Measurements from ENCODE around the gene GART. TPM values are rescaled to one million over a fixed set of nuclear protein-coding genes. Genes with fewer than 3 reads are reported as not detected.

The GART gene
- total RNA-seq, 1 experiment from 2014 or later, result 240 TPM

DNA sequence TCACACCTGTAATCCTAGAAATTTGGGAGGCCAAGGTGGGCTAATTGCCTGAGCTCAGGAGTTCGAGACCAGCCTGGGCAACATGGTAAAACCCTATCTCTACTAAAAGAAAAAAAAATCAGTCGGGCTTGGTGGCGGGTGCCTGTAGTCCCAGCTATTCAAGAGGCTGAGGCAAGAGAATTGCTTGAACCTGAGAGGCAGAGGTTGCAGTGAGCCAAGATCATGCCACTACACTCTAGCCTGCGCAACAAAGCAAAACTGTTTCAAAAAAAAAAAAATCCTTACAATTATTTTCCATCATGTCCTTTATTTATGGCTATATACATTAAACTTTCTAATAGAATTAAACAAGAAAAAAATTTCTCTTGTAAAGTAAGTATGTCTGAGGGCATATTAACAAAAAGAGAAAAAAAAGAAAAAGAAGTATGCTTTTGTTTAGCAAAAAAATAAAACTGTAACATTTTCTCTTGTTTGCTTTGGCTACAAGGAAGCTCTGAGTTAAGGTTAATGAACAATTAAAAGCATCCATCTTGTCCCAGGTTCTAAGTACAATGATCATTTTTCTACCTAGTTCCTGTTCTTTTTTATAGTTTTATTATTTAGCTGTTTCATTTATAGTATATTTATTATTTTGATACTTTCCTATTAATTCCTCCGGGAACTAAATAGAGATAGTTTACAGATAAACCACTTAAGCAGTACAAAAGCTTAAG is 80.2 kb downstream of the GART start:
- H3K36me3 Mint-ChIP-seq (ENCODE audit: insufficient read depth, unreplicated experiment), result peaks cover 27% of the 10 kb centered on the region
- H3K27me3 Mint-ChIP-seq (ENCODE audit: insufficient read depth, unreplicated experiment), result no peaks in the 10 kb centered on the region
- POLR2A ChIA-PET, result interaction anchor here (0.6 to 1.8 kb wide), 6 partner anchors 16 to 114 kb away, joined by 3 to 5 read pairs (median 4); partner anchors contain the start of gene TMEM50B
- BruUV-seq (replicated peaks), result no TSS peak
- H3K4me3 Mint-ChIP-seq (ENCODE audit: unreplicated experiment), result no peak overlapping the region
- CTCF ChIA-PET, result interaction anchor here (0.5 to 1.5 kb wide), 6 partner anchors 101 to 522 kb away, joined by 3 to 6 read pairs (median 4); no protein-coding TSS in a partner anchor
- no peak for DNase-seq (ENCODE audit: unreplicated experiment)
- intact Hi-C loops (cut with micrococcal nuclease), result no loop called here
- no peaks in the 10 kb centered on the region for H3K4me1 Mint-ChIP-seq (ENCODE audit: insufficient read depth, unreplicated experiment)
- H3K27ac Mint-ChIP-seq (ENCODE audit: low read depth, unreplicated experiment), result no peak overlapping the region
- no peaks in the 10 kb centered on the region for H3K9me3 Mint-ChIP-seq (ENCODE audit: unreplicated experiment)
- TF ChIP-seq, protein P1, sequence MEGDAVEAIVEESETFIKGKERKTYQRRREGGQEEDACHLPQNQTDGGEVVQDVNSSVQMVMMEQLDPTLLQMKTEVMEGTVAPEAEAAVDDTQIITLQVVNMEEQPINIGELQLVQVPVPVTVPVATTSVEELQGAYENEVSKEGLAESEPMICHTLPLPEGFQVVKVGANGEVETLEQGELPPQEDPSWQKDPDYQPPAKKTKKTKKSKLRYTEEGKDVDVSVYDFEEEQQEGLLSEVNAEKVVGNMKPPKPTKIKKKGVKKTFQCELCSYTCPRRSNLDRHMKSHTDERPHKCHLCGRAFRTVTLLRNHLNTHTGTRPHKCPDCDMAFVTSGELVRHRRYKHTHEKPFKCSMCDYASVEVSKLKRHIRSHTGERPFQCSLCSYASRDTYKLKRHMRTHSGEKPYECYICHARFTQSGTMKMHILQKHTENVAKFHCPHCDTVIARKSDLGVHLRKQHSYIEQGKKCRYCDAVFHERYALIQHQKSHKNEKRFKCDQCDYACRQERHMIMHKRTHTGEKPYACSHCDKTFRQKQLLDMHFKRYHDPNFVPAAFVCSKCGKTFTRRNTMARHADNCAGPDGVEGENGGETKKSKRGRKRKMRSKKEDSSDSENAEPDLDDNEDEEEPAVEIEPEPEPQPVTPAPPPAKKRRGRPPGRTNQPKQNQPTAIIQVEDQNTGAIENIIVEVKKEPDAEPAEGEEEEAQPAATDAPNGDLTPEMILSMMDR (IDR thresholded peaks at IDR 0.05; ENCODE audit: unreplicated experiment), result no peak

DNA sequence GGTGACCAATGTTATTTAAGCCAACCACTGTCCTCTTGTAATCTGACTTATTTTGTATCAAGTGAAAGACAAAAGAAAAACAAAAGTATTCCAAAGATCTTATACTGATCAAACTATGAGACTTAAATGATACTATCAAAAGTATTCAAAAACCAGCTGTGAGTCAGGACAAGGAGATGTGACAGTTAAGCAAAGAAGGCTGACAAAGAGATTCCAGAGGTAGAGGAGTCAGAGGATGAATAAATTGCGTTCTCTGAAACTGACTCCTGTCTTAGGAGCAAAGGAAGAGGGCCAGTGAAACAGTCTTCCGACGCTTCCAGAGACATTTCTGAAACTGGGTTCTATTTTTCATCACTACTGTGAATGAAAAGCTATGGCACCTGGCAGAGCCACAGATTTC is 83.1 kb downstream of the GART start:
- Mint-ChIP-seq H3K27ac (ENCODE audit: low read depth, unreplicated experiment) (no peak overlapping the region), H3K9me3 (ENCODE audit: unreplicated experiment) (no peaks in the 10 kb centered on the region), H3K27me3 (ENCODE audit: insufficient read depth, unreplicated experiment) (no peaks in the 10 kb centered on the region), H3K4me3 (ENCODE audit: unreplicated experiment) (no peak overlapping the region), H3K4me1 (ENCODE audit: insufficient read depth, unreplicated experiment) (no peaks in the 10 kb centered on the region), H3K36me3 (ENCODE audit: insufficient read depth, unreplicated experiment) (peaks cover 36% of the 10 kb centered on the region)
- TF ChIP-seq, protein P1 (IDR thresholded peaks at IDR 0.05; ENCODE audit: unreplicated experiment), result no peak
- intact Hi-C loops (cut with micrococcal nuclease), result no loop called here
- no peak for DNase-seq (ENCODE audit: unreplicated experiment)
- ChIA-PET CTCF (interaction anchor here (1.5 kb wide), 1 partner anchor 14 kb away, joined by 8 read pairs; no protein-coding TSS in a partner anchor), POLR2A (interaction anchor here (1.3 kb wide), 1 partner anchor 9 kb away, joined by 3 read pairs; no protein-coding TSS in a partner anchor)
- no TSS peak for BruUV-seq (replicated peaks)

DNA sequence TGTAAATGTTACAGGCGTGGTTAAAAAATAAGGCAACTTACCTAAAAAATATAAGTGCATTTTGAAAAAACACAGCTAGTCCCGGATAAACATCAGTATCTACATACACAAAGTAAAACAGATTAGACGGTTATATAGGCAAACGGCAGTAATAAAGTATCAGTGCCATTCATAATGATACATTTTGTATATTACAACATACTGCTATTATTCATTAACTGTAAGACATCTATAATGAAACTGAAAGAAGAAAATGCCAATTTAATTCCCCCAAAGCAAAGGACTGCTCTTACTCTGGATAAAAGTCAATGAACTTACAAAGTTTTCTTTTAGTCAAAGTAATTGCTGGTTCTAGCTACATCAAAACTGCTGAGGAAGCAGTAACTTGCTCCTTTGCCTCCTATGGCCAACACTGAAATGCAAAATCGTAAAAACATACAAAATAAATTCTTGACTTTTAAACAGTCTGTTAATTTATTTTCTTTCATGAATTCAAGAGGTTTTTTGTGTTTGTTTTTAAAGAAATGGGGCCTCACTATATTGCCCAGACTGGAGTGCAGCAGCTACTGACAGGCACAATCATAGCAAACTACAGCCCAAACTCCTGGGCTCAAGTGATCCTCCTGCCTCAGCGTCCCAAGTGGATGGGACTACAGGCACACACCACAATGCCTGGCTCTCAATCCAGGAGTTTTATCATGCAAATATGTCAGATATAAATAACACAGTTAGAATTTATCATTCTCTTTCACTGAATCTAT is 86.1 kb downstream of the GART start:
- H3K36me3 Mint-ChIP-seq (ENCODE audit: insufficient read depth, unreplicated experiment), result peaks cover 25% of the 10 kb centered on the region
- intact Hi-C loops (cut with micrococcal nuclease), result no loop called here
- no peak for DNase-seq (ENCODE audit: unreplicated experiment)
- BruUV-seq (replicated peaks), result no TSS peak
- POLR2A ChIA-PET, result interaction anchor here (1.4 kb wide), 1 partner anchor 24 kb away, joined by 4 read pairs; the partner anchor contains the start of gene TMEM50B
- H3K4me3 Mint-ChIP-seq (ENCODE audit: unreplicated experiment), result no peak overlapping the region
- H3K27ac Mint-ChIP-seq (ENCODE audit: low read depth, unreplicated experiment), result no peak overlapping the region
- TF ChIP-seq, protein P1 (IDR thresholded peaks at IDR 0.05; ENCODE audit: unreplicated experiment), result no peak
- H3K4me1 Mint-ChIP-seq (ENCODE audit: insufficient read depth, unreplicated experiment), result peaks cover 14% of the 10 kb centered on the region
- CTCF ChIA-PET, result interaction anchor here (0.9 to 1.5 kb wide), 4 partner anchors 10 to 104 kb away, joined by 3 to 5 read pairs (median 4); no protein-coding TSS in a partner anchor
- no peaks in the 10 kb centered on the region for H3K27me3 Mint-ChIP-seq (ENCODE audit: insufficient read depth, unreplicated experiment)
- H3K9me3 Mint-ChIP-seq (ENCODE audit: unreplicated experiment), result no peaks in the 10 kb centered on the region

Other genes with a start within 250 kb of the GART start
- 30.0 and 35.5 TPM in 2 replicates for gene IFNAR1, start 217.1 kb downstream of the GART start, total RNA-seq (2022)
- 77.0 and 87.7 TPM in 2 replicates for gene IFNGR2, start 138.7 kb downstream of the GART start, total RNA-seq (2022)
- 20.7 and 27.8 TPM in 2 replicates for gene TMEM50B, start 62.1 kb downstream of the GART start, total RNA-seq (2022)
- 0.28 and 0.39 TPM in 2 replicates for gene DNAJC28, start 50.4 kb downstream of the GART start, total RNA-seq (2022)
- 289 and 303 TPM in 2 replicates for gene SON, start 921 bp upstream of the GART start, total RNA-seq (2022)
- gene DONSON, start 46.6 kb upstream of the GART start, total RNA-seq (2022), result 9.3 and 10.0 TPM in 2 replicates
- 35.2 and 40.0 TPM in 2 replicates for gene CRYZL1, start 99.6 kb upstream of the GART start, total RNA-seq (2022)
- 41.1 and 42.6 TPM in 2 replicates for gene ITSN1, start 100.4 kb upstream of the GART start, total RNA-seq (2022)